ENCODE results near the gene PRKCE.
"Not testable (repeated sequence)": the region's sequence is repeated elsewhere in the genome, so short reads cannot be mapped to it uniquely, and the experiment has no call there.

PRKCE gene

DNA sequence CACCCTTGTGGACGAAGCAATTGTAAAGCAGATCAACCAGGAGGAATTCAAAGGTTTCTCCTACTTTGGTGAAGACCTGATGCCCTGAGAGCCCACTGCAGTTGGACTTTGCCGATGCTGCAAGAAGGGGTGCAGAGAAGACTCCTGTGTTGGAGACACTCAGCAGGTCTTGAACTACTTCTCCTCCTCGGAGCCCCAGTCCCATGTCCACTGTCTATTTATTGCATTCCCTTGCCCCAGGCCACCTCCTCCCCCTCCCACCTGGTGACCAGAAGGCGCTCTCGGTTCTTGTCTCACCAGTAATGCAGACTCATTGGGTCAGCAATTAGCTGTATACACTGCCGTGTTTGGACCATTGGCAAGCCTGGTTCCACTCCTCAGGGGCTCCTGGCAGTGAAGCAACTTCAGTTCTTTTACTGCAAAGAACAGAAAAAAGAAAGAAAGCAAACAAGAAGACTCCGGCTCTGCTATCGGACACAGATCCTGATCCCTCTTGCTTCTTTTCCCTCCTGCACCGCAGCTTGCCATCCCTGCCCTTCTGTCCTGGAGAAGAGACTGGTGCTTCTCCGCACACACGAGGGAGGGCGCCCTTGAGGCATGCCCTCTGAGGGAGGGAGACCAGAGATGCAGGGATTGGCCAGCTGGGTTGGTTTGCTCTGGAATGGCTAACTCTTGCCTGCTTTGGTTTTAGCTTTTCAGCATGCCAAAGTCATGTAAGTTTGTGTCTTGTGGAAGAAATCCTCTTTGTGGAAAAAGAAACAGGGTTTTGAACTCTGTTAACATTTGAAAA, 533.5 kb downstream of the PRKCE start:
- DNase-seq = no peak

DNA sequence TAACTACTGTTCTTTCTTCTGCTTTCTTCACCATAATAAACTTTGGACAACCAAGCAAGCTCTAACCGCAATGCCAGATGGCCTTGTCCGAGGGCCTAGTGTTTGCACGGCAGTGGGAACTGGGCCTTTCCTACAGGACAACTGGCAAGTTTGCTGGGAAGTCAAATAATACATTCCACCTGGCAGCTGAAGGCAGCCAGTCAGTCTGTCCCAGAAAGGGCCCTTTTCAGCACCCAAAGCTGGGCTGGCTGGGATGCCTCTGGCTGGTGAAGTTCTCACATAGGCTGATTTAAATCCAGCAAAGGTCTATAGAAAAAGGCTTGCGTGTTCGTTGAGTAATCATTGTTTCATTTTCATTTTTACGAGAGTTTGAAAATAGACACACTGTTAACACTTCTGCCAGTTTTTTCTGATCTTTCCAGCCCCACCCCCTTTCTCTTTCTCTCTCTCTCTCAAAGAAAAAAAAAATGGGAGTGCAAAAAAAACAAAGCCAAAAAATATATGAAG, 535.7 kb downstream of the PRKCE start:
- no peak for DNase-seq

DNA sequence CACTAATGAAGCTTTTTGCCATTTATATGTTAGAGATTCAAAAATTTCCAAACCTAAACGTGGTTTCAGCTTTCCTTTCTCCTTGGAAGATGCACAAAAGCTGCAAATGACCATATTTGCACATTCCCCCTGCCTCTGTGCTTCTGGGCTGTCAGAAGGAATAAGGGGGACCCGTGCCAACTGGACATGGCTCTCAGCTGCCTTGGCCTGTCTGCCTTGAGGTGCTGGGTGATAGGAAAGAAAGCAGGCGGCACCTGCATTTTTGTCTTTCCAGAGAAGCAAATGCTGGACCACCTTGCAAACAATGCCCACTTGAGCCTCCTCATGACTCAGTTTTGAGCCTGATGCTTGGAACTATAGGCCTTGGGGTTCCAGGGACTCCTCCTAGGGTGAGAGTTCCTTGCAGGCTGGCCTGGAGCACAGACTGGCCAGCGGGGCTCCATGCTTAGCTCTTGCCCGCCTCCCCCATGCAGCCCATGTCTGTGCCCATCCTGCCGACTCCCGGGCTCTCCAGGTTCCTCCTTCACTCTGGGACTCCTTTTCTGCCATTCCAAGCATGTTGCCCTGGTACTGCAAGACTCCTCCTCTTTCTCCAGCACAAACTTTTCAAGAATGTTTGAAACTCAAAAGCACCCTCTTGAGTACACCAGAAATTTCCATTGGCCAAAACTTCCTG, 536.7 kb downstream of the PRKCE start:
- no peak for DNase-seq

DNA sequence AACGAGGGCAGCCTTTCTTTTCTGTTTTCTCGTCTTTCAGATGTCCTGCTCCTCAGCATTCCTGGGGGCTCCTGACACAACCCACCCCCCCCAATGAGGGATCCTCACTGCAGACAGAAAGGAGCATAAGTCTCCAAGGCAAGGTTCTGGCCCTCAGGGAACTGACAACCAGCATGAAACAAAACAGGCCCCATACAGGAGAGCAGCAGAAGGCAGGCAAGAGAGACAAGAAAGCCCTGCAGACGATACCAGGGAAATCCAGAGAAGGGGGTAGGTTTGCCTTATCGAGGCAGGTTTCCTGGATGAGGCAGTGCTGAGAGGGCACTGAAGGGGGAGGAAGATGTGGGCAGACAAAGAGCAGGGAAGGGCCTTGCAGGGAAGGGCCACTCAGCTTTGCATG, 541.9 kb downstream of the PRKCE start:
- no peak for DNase-seq

DNA sequence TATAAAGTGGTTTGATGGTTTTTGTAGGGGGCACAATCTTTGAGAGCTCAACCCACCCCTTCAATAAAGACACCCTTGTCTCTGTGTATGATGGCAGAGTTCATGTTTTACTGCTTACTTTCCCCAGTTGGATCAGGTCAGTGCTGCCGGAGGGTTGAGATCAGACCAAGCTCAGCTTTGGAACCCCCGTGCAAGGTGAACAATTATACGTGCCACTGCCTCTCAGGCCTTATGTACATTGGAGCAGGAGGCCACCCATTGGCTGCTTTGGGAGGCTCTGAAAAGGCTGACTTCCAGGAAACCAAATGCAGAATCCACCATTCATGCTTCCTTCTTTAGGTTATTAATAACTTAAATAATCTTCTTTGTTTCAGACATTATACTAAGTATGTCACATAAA, 542.4 kb downstream of the PRKCE start:
- DNase-seq = no peak

DNA sequence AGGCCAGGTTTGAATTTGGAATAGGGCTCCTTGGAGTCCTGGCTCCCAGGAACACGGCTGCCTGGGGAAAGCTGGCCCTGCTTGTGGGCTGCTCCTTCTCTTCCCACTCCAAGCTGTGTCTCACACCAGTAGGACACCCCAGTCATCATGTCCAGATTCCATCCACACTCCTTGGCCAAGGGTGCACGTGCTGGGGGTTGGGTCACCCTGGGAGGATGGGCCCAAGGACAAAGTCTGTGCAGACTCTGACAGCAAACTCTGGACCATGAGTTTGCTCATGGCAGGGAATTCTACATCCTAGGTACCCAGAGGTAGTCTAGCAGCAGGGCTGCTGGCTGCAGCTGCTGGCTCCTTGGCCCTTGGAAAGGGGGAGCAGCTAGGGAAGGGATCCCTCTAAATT, 543.4 kb downstream of the PRKCE start:
- no peak for DNase-seq

DNA sequence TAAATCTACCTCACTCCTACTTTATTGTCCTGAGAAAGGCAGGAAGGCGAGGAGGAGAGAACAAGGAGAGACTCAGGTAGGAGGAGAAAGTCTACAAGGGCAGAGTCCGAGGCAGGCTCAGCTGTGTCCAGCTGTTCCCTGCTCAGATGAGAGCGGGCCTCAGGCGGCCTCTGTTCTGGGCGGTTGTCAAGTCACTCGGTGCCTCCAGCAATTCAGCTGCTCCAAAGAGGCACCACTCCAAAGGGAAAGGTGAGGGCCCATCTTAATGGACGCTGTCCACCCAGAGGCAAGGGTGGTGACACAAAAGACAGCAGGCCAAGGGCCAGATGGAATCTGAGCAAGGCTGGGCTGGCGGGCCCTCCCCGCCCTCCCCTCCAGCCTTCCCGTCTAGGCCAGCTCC, 544.3 kb downstream of the PRKCE start:
- DNase-seq = no peak

DNA sequence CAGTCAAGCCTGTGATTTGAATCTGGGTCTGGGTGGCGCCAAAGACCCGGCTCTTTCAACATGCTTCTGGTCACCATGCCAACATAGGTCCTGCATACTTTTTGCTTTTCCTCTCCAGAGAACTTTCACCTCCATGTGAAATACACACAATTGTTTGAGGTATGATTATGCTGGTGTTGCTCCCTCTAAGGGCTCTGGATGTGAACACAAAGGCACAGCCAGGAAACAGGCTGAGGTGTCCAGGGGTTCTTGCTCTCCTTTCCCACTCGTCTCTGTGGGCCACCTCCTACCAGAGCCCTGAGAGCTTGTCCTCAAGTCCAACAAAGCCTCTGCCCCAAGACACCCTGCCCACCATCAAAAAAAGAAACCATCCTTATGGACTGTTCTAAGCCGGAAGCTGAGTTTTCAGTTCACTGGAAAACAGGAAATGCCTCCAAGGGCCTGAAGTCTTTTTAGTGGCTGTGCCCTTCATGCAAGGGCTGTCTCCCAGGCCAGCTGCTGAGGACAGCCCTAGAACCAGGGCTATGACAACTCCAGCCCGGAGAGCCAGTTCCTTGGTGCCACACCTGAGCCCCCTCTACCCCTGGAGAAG, 545.5 kb downstream of the PRKCE start:
- DNase-seq = no peak

DNA sequence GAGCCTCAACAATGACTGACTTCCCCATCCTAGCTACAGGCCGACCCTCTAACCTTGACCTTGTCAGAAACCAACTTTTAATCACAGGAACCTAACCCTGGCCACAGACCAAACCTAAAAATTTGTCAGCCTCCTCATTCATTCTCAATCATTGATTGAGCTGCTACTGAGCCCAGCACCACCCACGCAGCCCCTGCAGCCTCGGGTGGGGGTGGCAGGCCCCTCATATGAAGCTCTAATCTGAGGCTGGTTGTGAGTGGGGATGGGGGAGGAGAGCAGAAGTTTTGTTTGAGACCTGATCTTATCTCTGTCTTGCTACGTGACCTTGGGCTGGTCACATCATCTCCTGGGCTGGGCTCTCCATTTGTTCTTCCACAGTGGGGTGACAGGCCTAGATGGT, 546.2 kb downstream of the PRKCE start:
- no peak for DNase-seq

DNA sequence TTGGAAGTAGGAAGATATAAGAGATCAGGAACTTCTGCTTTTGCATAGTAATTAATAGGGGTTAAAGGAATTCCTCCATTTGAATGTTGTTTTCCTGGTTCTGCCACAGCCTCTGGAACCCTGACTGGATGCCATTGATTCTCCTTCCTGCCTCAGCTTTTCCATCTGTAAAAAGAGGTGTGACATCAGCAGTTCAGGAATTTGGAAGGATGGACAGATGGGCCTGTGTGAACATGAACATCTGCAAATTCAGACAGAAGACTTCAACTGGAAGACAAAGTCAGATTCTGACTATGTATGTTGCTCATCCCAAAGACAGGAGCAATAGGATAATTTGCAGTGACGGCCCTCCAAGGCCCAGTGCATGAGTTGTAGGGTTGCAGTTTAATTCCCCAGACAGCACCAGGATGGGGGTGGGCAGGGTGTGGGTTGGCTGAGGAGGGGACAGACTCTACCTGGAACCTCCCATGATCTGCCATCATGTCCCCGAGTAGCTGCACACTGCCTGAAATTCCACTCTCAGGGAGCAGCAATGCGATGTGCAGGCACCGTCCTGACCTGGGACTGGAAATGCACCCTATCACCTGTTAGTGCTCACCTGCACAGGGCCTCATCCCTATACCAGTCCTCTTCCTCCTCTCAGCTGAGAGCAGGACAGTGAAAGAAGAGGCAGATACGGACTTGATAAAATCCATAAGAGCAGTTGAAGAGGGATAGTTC, 546.8 kb downstream of the PRKCE start:
- no peak for DNase-seq

DNA sequence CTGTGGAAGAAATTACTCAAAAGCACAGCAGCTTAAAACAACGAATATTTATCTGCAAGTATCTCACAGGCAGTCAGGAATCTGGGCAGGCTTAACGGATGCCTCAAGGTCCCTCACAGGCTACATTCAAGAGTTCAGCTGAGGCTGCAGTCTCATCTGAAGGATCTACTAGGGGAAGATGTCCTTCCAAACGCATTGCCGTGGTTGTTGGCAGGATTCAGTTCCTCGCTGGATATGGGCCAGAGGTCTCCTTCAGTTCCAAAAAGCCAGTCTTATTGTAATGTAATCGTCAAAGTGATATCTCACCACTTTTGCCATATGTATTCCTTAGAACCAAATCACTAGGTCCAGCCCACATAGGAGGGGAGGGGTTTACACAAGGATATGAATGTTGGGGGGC, 547.5 kb downstream of the PRKCE start:
- DNase-seq = no peak

DNA sequence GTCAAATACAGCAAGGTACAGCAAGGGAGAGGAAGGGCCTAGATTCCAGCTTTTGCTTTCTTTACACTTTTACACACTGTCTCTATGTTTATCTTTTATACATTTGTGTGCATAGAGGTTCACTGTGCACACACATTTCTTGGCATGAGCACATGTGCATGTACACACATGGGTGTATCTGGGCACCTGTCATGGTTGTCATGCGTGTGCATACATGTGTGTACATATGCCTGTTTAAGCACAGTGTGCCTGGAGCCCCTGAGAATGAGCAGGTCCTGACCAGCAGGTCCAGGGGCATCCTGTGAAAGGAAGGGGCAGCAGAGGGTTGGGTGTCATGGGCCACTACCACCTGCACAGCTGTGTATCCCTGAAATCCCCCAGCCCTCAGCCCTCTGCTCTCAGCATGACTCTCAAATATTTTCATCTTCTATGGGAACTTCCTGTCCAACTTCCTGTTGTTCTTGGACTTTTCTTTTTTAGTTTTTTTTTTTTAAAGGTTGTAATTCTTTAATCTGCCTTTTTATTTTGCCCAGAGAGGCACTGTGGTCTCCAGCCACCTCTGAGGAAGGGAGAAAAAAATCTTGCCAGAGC, 548.7 kb downstream of the PRKCE start:
- DNase-seq = no peak

DNA sequence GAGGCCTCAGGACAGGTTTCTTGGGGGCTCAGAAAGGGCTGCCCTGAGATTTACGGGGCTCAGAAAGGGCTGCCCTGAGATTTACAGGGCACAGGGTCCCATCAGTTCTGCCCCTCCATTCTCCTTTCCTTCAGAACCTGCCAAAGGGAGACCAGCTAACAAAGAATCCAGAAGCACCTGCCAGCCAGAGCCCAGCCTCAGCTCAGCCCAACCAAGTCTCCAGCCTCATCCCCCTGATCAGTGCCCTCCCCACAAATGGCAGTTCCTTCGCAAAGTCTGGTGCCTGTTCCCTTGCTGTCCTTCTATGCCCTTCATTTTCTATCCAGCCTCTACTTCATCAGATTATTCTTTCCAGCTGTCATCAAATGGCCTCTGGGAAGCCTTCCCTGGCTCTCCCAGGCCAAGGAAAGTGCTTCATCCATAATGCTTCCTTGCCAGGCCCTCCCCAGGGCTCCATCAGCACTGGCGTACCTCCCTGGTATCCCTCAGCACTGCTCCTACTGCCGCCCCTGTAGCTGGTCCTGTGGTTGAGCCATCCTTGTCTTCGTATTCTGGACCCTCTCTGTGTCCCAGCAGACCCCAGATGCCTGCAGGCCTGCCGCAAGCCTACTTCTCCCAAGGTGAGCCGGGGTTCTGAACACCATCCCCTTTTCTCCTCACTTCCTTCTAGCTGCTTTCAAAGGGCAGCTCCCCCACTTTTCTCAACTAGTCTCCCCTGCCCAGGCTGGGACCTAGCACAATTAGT, 549.6 kb downstream of the PRKCE start:
- no peak for DNase-seq

DNA sequence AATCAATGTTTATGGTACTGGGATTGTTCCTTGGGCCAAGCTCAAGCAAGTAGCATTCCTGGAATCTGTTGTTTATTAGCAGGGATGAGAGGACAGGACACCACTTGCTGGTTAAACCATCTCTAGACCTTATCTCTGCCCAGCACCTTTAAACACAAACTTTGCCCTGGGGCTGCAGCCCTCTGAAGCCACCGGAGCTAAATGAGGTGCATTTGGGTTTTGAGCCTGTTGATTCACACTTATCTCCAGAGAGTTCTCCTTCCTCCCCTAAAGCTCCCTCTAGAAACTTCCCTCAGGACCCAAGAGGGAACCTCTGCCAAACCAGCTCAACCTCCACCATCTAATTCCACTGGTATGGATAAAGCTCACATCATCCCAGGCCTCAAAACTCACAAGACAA, 551.0 kb downstream of the PRKCE start:
- no peak for DNase-seq

DNA sequence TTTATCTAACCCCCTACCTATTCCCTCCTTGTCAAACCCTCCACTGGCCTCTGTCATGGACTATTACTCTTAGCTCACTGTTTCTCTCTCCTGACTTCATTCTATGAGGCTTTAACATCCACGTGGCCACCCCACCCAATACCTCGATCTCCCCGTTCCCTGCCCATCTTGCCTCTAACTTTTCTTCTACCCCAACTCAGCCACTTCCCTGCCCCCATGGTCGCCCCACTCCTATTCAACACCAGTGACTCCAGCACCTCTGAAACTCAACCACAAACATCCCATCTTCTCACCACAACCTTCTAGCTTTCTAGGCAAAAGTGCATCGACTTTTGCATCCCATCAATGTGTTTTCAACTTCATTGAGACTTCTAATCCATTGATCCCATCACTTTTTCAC, 551.5 kb downstream of the PRKCE start:
- DNase-seq = no peak

DNA sequence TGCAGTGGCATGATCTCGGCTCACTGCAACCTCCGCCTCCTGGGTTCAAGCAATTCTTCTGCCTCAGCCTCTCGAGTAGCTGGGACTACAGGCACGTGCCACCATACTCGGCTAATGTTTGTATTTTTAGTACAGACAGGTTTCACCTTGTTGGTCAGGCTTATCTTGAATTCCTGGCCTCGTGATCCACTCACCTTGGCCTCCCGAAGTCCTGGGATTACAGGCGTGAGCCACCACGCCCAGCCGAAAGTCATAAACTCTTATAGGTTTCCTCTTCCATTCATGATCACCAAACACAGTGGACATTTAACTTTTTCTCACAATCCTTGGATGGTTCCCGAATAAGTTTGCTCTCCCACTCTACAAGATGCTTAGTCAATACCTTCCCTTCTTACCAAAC, 552.2 kb downstream of the PRKCE start:
- DNase-seq = not testable (repeated sequence)

DNA sequence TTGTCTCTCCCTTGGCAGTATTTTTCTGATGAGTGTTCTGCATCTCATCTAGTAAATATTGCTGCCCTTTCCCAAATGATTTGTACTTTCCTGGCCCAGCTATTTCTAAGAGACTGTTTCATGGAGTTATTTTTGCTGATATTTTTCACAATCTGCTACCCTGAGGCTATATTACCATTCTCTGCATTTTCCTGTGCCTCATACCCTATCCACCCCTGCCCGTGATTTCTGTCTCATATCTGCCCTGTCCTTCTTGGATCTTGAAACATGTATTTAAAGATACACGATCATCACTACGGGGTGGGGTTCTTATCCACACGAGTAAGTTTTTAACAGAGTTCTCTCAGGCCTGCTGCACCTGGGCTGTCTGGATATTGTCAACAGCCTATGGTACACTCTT, 556.1 kb downstream of the PRKCE start:
- no peak for DNase-seq

DNA sequence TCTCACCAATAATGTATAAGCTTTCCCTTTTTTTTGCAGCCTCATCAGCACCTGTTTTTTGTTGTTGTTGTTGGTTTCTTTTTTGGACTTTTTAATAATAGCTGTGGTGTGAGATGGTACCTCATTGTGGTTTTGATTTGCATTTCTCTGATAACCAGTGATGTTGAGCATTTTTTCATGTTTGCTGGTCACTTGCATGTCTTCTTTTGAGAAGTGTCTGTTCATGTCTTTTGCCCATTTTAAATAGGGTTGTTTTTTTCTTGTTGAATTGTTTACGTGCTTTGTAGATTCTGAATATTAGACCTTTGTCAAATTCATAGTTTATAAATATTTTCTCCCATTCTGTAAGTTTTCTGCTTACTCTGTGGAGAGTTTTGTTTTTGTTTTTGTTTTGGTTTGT, 557.3 kb downstream of the PRKCE start:
- DNase-seq = no peak

DNA sequence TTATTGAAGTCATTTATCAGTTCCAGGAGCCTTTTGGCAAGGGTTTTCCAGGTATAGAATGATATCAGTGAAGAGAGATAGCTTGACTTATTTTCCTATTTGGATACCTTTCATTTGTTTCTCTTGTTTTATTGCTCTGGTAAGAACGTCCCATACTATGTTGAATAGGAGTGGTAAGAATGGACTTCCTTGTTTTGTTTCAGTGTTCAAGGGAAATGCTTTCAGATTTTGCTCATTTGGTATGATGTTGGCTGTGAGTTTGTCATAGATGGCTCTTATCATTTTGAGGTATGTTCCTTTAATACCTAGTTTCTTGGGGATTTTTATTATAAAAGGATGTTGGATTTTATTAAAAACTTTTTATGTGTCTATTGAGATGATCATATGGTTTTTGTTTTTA, 558.6 kb downstream of the PRKCE start:
- no peak for DNase-seq

DNA sequence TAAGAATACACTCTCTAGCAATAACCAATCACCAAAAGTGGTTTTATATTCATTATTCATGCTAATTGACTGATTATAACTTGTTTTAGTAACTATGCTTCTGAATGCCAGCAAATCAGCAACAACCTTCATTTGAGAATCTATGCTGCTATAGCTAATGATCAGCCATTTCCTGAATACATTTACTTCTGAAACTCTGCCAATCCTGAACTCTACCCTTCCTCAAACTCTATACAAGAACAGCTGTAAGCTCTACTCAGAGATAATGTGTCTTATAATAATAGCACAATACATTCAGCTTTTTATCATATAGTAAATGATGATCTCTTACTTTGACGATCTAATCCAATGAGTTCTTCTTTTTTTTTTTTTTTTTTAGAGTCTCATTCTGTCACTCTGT, 560.0 kb downstream of the PRKCE start:
- DNase-seq = no peak

DNA sequence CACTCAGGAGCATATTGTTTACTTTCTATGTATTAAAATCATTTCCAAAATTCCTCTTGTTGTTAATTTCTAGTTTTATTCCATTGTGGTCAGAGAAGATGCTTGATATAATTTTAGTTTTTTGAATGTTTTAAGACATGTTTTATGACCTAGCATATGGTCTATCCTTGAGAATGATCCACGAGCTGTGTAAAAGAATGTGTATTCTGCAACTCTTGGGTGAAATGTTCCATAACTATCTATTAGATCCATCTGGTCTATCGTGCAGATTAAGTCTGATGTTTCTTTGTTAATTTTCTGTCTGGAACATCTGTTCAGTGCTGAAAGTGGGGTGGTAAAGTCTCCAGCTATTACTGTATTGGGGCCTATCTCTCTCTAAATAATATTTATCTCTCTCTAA, 562.4 kb downstream of the PRKCE start:
- DNase-seq = no peak

DNA sequence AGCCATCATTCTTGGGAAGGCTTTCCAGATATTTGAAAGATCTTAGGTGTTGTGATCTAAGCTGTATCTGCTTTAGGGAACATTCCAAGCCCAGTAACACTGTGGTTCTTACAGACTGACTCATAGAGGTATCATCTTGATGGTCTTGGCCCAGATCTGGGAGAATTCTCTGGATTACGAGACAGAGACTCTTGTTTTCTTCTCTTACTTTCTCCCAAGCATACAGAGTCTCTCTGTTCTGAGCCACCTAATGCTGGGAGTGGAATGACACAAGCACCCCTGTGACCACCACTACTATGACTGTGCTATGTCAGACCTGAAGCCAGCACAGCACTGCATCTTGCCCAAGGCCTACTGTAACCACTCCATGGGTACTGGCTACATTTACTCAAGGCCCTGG, 564.7 kb downstream of the PRKCE start:
- DNase-seq = no peak

Measured in GF-D8 (cell line).